Activated CD4-positive, alpha-beta memory T cell treated with anti-CD3 and anti-CD28 coated beads, Interleukin-2, amount 10 ng/mL, durations not matched to agents 7 days and 5 days (primary cell): ENCODE measurements around the gene PAX5. TPM values are rescaled to one million over a fixed set of nuclear protein-coding genes. Genes with fewer than 3 reads are reported as not detected.

Experiments used
- CTCF ChIA-PET: fragments of 350-600 bp; sonication (Branson Sonifier 250); formaldehyde crosslinking; loops from one replicate; lab custom pipeline; 2021; ENCODE audit warnings: antibody characterized with exemption, inconsistent platforms; lab: Charles Lee
- POLR2A ChIA-PET: fragments of 350-600 bp; sonication (Branson Sonifier 250); formaldehyde crosslinking; loops from one replicate; lab custom pipeline; 2021; ENCODE audit warnings: antibody characterized with exemption; lab: Charles Lee
- DNase-seq: peaks from one replicate; pipeline ENCODE4 v3.0.0-alpha.2; 2020
- H3K27ac Mint-ChIP-seq: one replicate; pipeline ENCODE4 v1.8.0; 2021; ENCODE audit warnings: mild to moderate bottlenecking, mixed read lengths
- H3K27me3 Mint-ChIP-seq: one replicate; pipeline ENCODE4 v1.8.0; 2021; ENCODE audit warnings: mixed read lengths
- H3K36me3 Mint-ChIP-seq: one replicate; pipeline ENCODE4 v1.8.0; 2021; ENCODE audit warnings: low read depth, mixed read lengths
- H3K4me1 Mint-ChIP-seq: one replicate; pipeline ENCODE4 v1.8.0; 2021; ENCODE audit warnings: mixed read lengths
- H3K4me3 Mint-ChIP-seq: one replicate; pipeline ENCODE4 v1.8.0; 2021; ENCODE audit warnings: mild to moderate bottlenecking, mixed read lengths
- H3K9me3 Mint-ChIP-seq: one replicate; pipeline ENCODE4 v1.8.0; 2021; ENCODE audit warnings: mixed read lengths
- total RNA-seq, 2 experiments: library from RNA; stranded (reverse); gene quantifications; one replicate each; pipeline ENCODE4 v1.2.3, GENCODE V29; 2021

The PAX5 gene
- total RNA-seq, 2 experiments from 2014 or later, result 0.05 to 0.15 TPM

DNA sequence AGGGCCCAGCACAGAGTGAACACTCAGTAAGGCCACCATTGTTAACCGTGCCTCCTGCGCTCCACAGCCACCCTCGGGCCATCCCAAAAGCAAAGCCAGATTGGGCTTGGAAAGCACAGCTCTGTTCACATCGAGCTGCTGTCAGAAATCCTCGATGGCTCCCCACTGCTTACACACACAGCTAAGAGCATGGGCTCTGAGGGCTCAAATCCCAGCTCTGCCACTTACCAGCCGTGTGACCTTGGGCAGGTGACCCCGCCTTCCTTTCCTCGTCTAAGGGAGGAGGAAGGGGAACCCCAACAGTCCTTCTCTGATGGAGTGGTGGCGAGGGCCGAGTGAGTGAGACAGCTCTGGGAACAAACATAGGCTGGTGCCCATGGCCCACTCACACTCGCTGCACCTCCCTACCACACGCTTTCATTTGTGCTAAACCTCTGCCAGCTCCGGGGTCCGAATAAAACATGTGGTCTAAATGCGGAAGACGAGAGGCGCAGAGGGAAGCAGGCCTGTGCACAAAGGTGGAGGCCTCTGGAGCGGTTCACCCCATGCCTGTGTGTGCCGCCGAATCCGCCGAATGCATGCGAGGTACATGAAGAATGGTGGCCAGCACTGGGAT is 139.3 kb downstream of the PAX5 start:
- no peak overlapping the region for H3K27ac Mint-ChIP-seq
- ChIA-PET CTCF (no interaction called here), POLR2A (no interaction called here)
- H3K27me3 Mint-ChIP-seq, result peaks cover 30% of the 10 kb centered on the region
- no peaks in the 10 kb centered on the region for H3K9me3 Mint-ChIP-seq
- DNase-seq, result no peak
- H3K4me1 Mint-ChIP-seq, result no peaks in the 10 kb centered on the region
- no peaks in the 10 kb centered on the region for H3K36me3 Mint-ChIP-seq
- no peak overlapping the region for H3K4me3 Mint-ChIP-seq

- ChIA-PET POLR2A (no interaction called here), CTCF (no interaction called here)
- H3K9me3 Mint-ChIP-seq, result no peaks in the 10 kb centered on the region
- no peak overlapping the region for H3K4me3 Mint-ChIP-seq
- no peaks in the 10 kb centered on the region for H3K36me3 Mint-ChIP-seq
- H3K27ac Mint-ChIP-seq, result no peak overlapping the region
- no peaks in the 10 kb centered on the region for H3K4me1 Mint-ChIP-seq
- no peak for DNase-seq
- peaks cover 30% of the 10 kb centered on the region for H3K27me3 Mint-ChIP-seq
Measured at GRCh38 chr9:36893911-36894310, 140.2 kb downstream of the PAX5 start.

- Mint-ChIP-seq H3K27me3 (peaks cover 28% of the 10 kb centered on the region), H3K27ac (no peak overlapping the region), H3K36me3 (no peaks in the 10 kb centered on the region), H3K9me3 (no peaks in the 10 kb centered on the region), H3K4me3 (no peak overlapping the region), H3K4me1 (no peaks in the 10 kb centered on the region)
- CTCF ChIA-PET, result no interaction called here
- no peak for DNase-seq
- POLR2A ChIA-PET, result no interaction called here
Measured at GRCh38 chr9:36893184-36893583, 140.9 kb downstream of the PAX5 start.

DNA sequence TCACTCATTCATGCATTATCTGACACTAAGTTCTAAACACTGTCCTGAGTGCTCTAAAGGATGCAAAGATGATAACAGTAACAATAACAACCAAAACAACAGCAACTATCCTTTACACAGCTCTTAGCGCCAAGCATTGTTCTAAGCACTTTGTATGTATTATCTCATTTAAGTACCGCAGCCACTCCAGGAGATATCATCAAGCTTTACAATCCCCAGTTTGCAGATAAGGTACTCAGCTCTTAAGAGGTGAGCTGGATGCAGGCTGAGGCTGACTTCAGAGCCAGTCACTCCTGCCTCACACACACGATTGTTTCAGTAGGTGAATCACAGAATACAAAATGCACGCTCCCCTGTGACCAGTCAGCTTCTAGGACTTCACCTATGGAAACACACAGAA is 141.8 kb downstream of the PAX5 start:
- Mint-ChIP-seq H3K27ac (no peak overlapping the region), H3K36me3 (no peaks in the 10 kb centered on the region), H3K4me1 (no peaks in the 10 kb centered on the region), H3K4me3 (no peak overlapping the region), H3K9me3 (no peaks in the 10 kb centered on the region), H3K27me3 (peaks cover 26% of the 10 kb centered on the region)
- POLR2A ChIA-PET, result no interaction called here
- no peak for DNase-seq
- CTCF ChIA-PET, result no interaction called here

DNA sequence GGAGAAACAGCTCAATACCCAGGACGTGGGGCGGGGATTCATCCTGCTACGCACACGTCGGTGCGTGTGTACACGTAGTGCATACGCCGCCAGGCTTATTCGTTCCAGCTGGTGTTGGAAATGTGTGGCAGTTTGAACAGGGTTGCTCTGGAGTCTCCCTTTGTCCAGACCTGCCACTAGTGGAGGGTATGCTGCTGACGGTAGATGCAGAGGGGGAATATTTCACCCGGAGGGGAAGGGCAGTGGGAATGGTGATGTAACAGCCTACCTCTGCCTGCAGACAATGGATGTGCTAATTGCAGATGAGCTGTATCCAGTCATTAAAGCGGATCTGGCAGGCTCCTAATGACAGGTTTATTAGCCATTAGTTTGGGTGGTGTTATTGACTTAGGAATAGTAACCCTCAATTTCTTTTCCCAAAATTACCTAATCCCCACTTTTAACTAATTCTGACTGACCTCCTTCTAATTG is 142.7 kb downstream of the PAX5 start:
- CTCF ChIA-PET, result no interaction called here
- DNase-seq, result no peak
- POLR2A ChIA-PET, result no interaction called here
- Mint-ChIP-seq H3K4me1 (no peaks in the 10 kb centered on the region), H3K9me3 (no peaks in the 10 kb centered on the region), H3K27ac (no peak overlapping the region), H3K4me3 (no peak overlapping the region), H3K27me3 (peaks cover 24% of the 10 kb centered on the region), H3K36me3 (no peaks in the 10 kb centered on the region)

DNA sequence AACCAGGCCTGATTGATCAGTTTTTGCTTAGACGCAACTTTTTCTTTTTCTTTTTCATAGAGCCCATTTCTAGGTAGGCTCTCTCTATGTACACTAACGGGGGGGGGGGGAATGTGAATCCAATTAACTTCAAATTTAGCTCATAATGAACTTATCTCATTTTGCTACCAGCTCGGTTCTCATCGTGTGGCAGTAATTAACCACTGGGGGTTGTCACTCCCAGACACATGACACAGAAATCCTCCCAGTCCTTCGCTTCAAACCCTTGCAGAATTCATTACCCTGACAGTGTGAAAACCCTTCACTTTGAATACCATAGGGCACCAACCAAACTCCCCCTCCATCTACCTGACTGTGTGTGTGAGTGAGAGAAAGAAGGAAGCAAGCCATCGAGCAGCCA is 144.2 kb downstream of the PAX5 start:
- Mint-ChIP-seq H3K36me3 (no peaks in the 10 kb centered on the region), H3K9me3 (no peaks in the 10 kb centered on the region), H3K4me3 (no peak overlapping the region), H3K27me3 (peaks cover 24% of the 10 kb centered on the region), H3K27ac (no peak overlapping the region), H3K4me1 (no peaks in the 10 kb centered on the region)
- CTCF ChIA-PET, result no interaction called here
- DNase-seq, result no peak
- POLR2A ChIA-PET, result no interaction called here

DNA sequence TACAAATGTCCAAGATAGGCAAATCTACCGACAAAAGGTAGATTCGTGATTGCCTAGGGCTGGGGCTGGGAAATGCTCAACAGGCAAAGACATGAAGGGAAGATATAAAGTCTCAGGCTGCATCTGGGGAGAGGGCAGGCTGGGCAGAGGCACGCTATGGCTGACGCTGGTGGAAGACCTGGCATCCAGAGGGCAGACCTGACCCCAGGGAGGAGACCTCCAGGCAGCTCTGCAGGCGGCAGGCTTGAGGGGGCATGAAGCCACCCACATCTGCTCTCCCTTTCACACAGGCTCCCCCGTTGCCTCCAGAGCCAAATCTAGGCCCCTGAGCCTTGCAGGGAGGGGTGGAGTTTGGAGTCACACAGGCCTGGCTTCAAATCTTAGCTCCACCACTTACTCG is 145.5 kb downstream of the PAX5 start:
- Mint-ChIP-seq H3K4me1 (no peaks in the 10 kb centered on the region), H3K27ac (no peak overlapping the region), H3K36me3 (no peaks in the 10 kb centered on the region), H3K9me3 (no peaks in the 10 kb centered on the region), H3K4me3 (no peak overlapping the region), H3K27me3 (peaks cover 26% of the 10 kb centered on the region)
- CTCF ChIA-PET, result interaction anchor here (2.3 kb wide), 1 partner anchor 16 kb away, joined by 10 read pairs; no protein-coding TSS in a partner anchor
- no peak for DNase-seq
- POLR2A ChIA-PET, result no interaction called here

- H3K27ac Mint-ChIP-seq, result no peak overlapping the region
- CTCF ChIA-PET, result interaction anchor here (0.6 to 1.4 kb wide), 2 partner anchors 12 to 88 kb away, joined by 3 to 6 read pairs; no protein-coding TSS in a partner anchor
- no peak overlapping the region for H3K4me3 Mint-ChIP-seq
- no peaks in the 10 kb centered on the region for H3K36me3 Mint-ChIP-seq
- H3K4me1 Mint-ChIP-seq, result no peaks in the 10 kb centered on the region
- POLR2A ChIA-PET, result no interaction called here
- DNase-seq, result no peak
- H3K27me3 Mint-ChIP-seq, result peaks cover 23% of the 10 kb centered on the region
- no peaks in the 10 kb centered on the region for H3K9me3 Mint-ChIP-seq
Measured at GRCh38 chr9:36884721-36885120, 149.3 kb downstream of the PAX5 start.

DNA sequence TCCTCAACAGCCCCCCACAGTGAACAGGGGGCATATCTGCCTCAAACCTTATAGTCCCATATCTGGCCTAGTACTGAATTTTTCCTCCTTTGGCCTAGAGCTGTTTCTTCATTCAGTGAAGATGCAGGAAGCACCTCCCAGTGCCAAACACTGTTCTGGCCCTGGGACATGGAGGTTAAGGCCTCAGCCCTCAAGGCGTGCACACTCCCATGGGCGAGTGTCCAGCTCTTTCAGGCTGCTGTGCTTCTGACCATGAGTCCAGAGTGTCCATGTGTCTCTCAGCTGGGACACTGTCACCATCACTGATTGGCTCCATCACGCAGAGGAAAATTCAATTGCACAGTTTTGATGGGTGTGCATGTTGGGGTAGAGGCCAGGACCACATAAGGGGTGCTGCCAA is 151.5 kb downstream of the PAX5 start:
- H3K36me3 Mint-ChIP-seq, result no peaks in the 10 kb centered on the region
- DNase-seq, result no peak
- CTCF ChIA-PET, result no interaction called here
- peaks cover 13% of the 10 kb centered on the region for H3K27me3 Mint-ChIP-seq
- no peak overlapping the region for H3K27ac Mint-ChIP-seq
- no peaks in the 10 kb centered on the region for H3K9me3 Mint-ChIP-seq
- POLR2A ChIA-PET, result no interaction called here
- H3K4me1 Mint-ChIP-seq, result no peaks in the 10 kb centered on the region
- no peak overlapping the region for H3K4me3 Mint-ChIP-seq

- H3K27me3 Mint-ChIP-seq, result peaks cover 13% of the 10 kb centered on the region
- DNase-seq, result no peak
- no peaks in the 10 kb centered on the region for H3K4me1 Mint-ChIP-seq
- POLR2A ChIA-PET, result no interaction called here
- H3K4me3 Mint-ChIP-seq, result no peak overlapping the region
- H3K9me3 Mint-ChIP-seq, result no peaks in the 10 kb centered on the region
- H3K36me3 Mint-ChIP-seq, result no peaks in the 10 kb centered on the region
- no peak overlapping the region for H3K27ac Mint-ChIP-seq
- CTCF ChIA-PET, result no interaction called here
Measured at GRCh38 chr9:36881743-36882441, 152.2 kb downstream of the PAX5 start.

GRCh38 chr9:36881316-36881715 is 152.8 kb downstream of the PAX5 start:
- no peaks in the 10 kb centered on the region for H3K4me1 Mint-ChIP-seq
- ChIA-PET POLR2A (no interaction called here), CTCF (no interaction called here)
- H3K36me3 Mint-ChIP-seq, result no peaks in the 10 kb centered on the region
- H3K27ac Mint-ChIP-seq, result no peak overlapping the region
- no peaks in the 10 kb centered on the region for H3K9me3 Mint-ChIP-seq
- DNase-seq, result no peak
- H3K4me3 Mint-ChIP-seq, result no peak overlapping the region
- H3K27me3 Mint-ChIP-seq, result peaks cover 11% of the 10 kb centered on the region

DNA sequence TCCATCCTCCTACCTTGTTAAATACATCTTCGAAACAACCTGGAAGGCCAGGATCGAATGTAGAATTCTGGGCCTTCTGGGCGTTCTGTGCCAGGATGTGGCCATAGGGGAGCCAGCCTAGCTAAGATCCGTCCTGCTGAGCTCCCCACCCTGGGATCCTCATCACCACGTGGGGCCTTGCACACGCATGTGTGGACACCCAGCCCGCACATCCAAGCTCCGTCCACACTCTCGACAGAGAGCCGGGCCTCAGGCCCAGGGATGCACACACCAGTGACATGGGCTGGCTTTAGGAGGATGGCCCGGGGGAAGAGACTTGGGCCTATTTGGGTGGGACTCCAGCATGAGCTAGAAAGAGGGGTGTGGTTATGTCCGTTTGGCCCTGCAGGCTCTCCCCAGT is 154.0 kb downstream of the PAX5 start:
- ChIA-PET POLR2A (no interaction called here), CTCF (no interaction called here)
- Mint-ChIP-seq H3K9me3 (no peaks in the 10 kb centered on the region), H3K4me1 (no peaks in the 10 kb centered on the region), H3K4me3 (no peak overlapping the region), H3K36me3 (no peaks in the 10 kb centered on the region), H3K27me3 (peaks cover 11% of the 10 kb centered on the region), H3K27ac (no peak overlapping the region)
- no peak for DNase-seq

DNA sequence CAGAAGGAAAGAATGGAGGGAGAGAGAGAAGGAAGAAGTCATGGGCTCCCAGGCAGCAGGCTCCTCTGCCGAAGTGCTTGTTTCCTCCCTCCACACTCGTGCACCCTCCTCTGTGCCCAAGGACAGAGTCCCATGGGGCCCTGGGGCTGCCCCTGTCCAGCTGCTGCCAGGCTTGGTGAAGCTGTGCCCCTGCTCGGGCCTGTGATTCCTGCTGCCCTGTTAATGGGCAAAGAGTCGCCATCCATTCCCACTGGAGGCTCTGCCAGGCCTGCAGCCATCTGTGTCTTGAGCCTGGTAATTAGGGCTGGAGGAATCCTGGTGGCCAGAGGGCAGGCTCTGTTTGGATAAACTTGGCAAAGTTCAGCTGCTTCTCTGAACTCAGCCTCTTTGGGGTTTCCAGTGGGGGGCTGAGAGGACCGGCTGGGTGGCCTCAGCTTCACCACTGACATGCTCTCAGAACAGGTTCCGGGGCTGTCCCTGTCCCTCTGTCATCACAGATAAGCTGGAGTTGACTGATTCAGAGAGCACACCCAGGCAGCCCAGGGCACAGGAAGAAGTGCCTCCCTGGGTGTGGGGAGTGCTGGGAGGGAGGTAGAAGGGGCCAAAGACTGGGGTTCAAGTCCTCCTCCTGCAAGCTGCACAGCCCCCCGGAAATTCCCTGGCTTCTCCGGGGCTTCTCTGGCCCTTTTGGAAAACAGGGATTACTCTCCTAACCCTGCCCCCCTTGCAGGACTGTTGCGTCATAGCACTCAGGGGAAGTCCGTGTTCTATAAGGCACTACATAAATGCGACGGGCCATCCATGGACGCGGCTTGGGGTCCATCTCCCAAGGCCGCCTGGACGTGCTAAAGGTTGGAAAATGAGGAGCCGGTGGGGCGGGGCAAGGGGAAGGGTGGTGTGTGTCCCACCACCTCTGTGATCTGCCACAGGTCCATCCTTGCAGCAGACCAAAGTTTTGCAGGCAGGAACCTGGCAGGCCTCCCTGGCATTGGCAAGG is 154.8 kb downstream of the PAX5 start:
- H3K27ac Mint-ChIP-seq, result no peak overlapping the region
- H3K27me3 Mint-ChIP-seq, result peaks cover 9% of the 10 kb centered on the region
- no peak for DNase-seq
- no peaks in the 10 kb centered on the region for H3K36me3 Mint-ChIP-seq
- ChIA-PET POLR2A (no interaction called here), CTCF (no interaction called here)
- no peaks in the 10 kb centered on the region for H3K9me3 Mint-ChIP-seq
- no peaks in the 10 kb centered on the region for H3K4me1 Mint-ChIP-seq
- H3K4me3 Mint-ChIP-seq, result no peak overlapping the region
